ENCODE data around the gene C1orf52.

C1orf52 gene

DNA sequence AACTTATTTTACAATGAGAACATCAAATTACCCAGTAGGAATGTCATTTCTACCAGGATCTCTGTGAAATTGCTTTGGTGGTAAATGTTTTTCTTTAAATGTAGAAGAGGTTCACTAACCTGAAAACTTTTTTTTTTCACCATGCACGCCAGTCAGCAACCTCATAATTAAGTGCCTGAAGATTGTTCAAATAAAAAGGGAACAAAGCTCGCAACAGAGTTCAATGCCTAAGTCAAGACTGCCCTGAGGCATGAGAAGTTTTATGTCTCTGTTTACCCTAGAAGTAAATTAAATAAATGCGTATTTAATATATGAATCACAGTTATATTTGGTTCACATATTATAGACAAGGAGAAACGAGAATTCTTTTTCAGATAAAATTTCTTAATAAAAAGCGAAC lies 44.8 kb downstream of the C1orf52 start:
- TF ChIP-seq, protein P1, sequence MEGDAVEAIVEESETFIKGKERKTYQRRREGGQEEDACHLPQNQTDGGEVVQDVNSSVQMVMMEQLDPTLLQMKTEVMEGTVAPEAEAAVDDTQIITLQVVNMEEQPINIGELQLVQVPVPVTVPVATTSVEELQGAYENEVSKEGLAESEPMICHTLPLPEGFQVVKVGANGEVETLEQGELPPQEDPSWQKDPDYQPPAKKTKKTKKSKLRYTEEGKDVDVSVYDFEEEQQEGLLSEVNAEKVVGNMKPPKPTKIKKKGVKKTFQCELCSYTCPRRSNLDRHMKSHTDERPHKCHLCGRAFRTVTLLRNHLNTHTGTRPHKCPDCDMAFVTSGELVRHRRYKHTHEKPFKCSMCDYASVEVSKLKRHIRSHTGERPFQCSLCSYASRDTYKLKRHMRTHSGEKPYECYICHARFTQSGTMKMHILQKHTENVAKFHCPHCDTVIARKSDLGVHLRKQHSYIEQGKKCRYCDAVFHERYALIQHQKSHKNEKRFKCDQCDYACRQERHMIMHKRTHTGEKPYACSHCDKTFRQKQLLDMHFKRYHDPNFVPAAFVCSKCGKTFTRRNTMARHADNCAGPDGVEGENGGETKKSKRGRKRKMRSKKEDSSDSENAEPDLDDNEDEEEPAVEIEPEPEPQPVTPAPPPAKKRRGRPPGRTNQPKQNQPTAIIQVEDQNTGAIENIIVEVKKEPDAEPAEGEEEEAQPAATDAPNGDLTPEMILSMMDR (IDR thresholded peaks at IDR 0.05; ENCODE audit: insufficient read depth, low read depth, low read length, missing control alignments): no peak
- no peak for DNase-seq (ENCODE audit: low read depth)
- no peak overlapping the region for H3K4me3 ChIP-seq (ENCODE audit: low read length)

GRCh38 chr1:85208488-85208887 lies 51.0 kb downstream of the C1orf52 start:
- no peak for DNase-seq (ENCODE audit: low read depth)
- TF ChIP-seq, protein P1 (IDR thresholded peaks at IDR 0.05; ENCODE audit: insufficient read depth, low read depth, low read length, missing control alignments): no peak

DNA sequence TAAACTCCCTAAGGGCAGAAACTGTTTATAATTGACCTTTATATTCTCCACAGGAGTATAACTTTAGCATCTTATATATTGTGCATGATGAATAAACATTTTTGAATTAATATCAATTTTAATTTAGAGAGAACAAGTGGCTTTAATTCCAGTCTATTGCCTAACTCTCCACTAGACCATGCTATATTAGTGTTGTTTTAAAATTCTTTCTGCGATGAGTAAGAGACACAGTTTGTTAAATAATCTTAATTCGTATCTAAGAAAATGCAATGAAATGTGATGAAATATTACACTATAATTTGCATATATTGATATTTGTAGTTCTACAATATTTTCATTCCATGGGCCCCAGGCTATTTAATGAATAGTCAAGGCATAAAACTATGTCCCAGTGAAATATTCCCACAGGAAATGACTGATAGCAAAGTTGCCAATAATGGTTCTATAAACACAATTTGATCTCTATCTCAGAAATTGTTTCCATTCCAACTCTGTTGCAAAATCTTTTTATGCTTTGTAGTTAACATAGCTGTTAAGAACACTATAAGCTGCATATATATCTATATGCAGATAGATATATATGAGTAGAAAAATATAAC lies 55.8 kb downstream of the C1orf52 start:
- no peak overlapping the region for H3K4me3 ChIP-seq (ENCODE audit: low read length)
- TF ChIP-seq, protein P1 (IDR thresholded peaks at IDR 0.05; ENCODE audit: insufficient read depth, low read depth, low read length, missing control alignments): no peak
- no peak for DNase-seq (ENCODE audit: low read depth)

More at GRCh38 chr1:85208488-85208887, 51.0 kb downstream of the C1orf52 start:
- no peak overlapping the region for H3K4me3 ChIP-seq (ENCODE audit: low read length)

GRCh38 chr1:85202864-85203255 lies 56.6 kb downstream of the C1orf52 start:
- TF ChIP-seq, protein P1 (IDR thresholded peaks at IDR 0.05; ENCODE audit: insufficient read depth, low read depth, low read length, missing control alignments): no peak
- DNase-seq (ENCODE audit: low read depth): no peak
- no peak overlapping the region for H3K4me3 ChIP-seq (ENCODE audit: low read length)

DNA sequence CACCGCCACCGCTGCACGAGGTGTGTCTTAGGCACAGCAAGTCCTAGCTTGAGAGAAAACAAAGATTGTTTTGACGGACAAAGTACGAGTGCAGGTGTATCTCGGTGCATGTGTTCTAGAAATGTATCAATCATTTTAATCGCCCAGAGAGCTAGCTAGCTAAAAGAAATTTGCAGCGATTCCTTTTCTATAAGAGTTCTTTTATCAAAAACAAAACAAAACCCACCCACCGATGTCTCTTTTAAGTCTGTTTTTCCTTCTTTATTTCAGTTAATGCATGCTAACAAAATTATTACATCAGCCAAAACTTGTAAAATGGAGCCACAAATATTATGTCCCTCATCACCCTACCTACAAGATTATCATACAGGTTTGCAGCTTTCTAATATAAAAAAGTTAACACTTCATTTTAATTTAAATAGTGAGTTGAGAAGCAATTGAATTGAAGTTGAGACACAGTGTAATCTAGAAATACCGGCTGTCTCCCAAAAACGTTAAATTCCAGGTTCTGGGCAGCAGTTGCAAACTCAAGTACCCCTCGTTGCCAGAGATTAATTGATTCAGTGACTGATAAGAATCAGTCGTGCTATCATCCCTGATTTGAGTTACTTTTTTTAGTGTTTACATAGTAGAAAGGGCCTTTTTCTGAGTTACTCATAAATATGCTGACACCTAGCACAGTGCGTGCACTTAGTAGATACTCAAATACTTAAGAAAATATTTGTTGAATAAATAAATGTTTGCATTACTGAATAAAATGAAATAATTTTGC lies 57.2 kb downstream of the C1orf52 start:
- TF ChIP-seq, protein P1 (IDR thresholded peaks at IDR 0.05; ENCODE audit: insufficient read depth, low read depth, low read length, missing control alignments): no peak
- peak overlapping the region; percentile 76 for H3K4me3 ChIP-seq (ENCODE audit: low read length)
- peak; percentile 41 for DNase-seq (ENCODE audit: low read depth)

DNA sequence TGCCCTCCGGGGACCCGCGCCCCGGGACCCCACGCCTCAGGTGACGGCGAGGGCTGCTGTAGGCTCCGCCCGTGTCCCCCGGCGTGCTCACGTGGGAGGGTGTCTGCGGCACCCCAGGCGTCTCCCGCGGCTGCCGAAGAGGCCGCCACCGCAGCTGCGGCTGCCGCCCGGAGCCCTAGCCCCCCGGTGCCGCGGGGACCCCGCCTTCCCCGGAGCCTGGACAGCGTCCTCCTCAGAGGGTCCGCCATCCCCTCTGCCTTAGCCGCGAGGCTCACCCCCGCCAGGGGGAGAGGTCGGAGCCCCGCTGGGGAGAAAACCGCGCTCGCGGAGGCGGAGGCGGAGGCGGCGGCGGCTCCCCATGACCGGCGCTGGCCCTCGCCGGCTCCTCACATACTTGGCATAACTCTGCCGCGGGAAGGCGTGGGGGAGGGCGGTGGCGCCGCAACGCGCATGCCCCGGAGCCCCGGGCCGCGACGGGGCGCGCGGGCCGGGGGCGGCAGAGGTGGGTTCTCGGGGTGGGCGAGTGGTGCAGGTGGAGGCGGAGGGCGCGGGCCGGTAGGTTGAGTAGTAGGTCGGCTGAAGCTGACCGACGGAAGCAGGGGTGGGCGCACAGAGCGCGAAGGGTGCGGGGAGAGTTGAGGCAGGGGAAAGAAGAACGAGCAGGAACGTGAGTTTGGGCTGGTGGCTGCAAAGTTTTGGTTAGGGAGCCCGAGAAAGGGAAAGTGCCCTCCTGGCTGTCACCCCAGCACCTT lies 57.9 kb downstream of the C1orf52 start:
- peak overlapping the region; percentile 76 for H3K4me3 ChIP-seq (ENCODE audit: low read length)
- peak; percentile 70 for DNase-seq (ENCODE audit: low read depth)
- TF ChIP-seq, protein P1 (IDR thresholded peaks at IDR 0.05; ENCODE audit: insufficient read depth, low read depth, low read length, missing control alignments): no peak

All from epithelial cell of esophagus (primary cell).